ENCODE data around the gene PLEKHG5. TPM values are rescaled to one million over a fixed set of nuclear protein-coding genes. Genes with fewer than 3 reads are reported as not detected.

The PLEKHG5 gene
- total and polyA plus RNA-seq, 2 donors: 5.8 to 9.9 TPM

DNA sequence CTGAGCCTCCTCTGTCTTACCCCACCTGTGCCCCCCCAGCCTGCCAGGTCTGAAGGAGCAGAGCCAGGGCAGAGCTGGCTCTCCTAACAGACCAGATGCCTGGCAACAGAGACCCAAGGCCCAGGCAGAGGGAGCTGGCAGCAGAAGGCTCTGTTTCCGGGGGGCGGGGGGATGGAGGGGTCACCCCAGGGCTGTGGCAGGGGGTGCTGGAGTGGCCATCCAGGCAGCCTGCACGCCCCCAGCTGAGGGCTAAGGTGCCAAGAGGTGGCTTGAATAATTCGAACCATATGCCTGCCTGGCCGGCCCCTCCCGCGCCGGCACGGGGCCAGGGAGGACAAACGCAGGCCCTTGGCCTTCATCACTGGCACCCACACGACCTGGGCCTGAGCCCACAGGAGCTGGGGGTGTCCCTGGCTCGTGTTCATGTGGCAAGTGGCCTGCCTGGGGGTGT, 16.0 kb upstream of the PLEKHG5 start:
- H3K4me1 ChIP-seq (ENCODE audit: insufficient read depth): no peaks in the 10 kb centered on the region
- H3K36me3 ChIP-seq (ENCODE audit: insufficient read depth): no peaks in the 10 kb centered on the region
- WGBS: 62% methylated on average over 12 of the region's 12 CpGs
- no peak for DNase-seq (ENCODE audit: extremely low spot score)
- H3K27ac ChIP-seq (ENCODE audit: low read depth): no peak overlapping the region
- H3K4me3 ChIP-seq (ENCODE audit: low read depth, low read length): no peak overlapping the region

DNA sequence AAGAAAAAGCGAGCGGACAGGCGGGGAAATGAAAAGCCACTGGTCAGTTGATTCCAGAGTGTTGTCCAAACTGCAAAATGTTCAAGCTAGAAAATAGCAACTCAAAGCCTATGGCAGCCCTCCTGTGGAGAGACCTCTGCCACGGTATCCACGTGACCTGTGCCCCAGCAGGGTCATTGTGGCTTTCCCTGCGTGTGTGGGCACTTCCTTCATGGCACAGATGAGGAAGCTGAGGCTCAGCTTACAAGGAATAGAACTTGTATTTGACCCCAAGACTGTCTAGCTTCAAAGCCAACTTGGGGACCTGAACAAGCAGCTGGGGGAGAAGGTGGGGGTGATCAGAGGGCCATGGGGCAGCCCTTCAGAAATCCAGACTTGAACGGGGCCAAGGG, 15.6 kb upstream of the PLEKHG5 start:
- H3K4me3 ChIP-seq (ENCODE audit: low read depth, low read length): no peak overlapping the region
- H3K36me3 ChIP-seq (ENCODE audit: insufficient read depth): no peaks in the 10 kb centered on the region
- DNase-seq (ENCODE audit: extremely low spot score): no peak
- no peak overlapping the region for H3K27ac ChIP-seq (ENCODE audit: low read depth)
- WGBS: 86% methylated on average over 7 of the region's 7 CpGs
- no peaks in the 10 kb centered on the region for H3K4me1 ChIP-seq (ENCODE audit: insufficient read depth)

DNA sequence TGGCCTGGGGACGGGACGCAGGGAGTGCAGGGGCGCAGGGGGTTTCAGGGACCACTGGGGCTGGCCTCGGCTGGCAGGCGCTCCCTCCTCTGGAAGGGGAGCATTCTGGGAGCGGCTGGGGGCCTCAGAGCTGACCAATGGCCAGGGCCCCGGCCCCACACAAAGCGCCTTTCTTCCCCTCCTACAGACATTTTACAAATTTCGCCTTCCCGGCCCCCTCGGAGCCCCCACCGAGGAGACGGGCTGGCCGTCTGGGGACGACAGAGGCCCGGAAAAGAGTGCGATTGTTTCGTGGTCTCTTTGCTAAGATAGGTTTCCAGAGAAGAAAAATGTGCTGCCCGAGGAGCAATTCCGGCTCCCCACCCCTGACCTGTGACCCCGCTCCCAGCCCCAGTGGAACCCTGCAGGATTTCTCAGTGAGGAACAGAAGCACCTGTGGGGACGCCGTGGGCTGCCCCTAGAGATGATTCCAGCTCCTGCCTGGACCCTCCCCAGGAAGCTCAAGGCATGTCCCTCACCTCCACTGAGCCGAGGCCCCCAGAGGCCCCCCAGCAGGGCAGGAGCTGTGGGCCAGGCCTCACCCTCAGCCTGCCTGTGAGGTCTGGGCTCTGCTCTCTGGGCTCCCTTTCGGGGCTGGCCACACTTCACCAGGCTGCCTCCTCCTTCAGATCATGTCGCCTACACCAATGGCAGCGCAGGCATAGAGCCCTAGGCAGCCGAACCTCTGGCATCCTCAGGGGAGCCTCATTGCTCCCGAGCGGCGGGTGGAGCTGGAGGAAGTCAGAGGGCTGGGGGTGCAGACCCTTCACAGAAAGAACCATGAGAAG, 15.0 kb upstream of the PLEKHG5 start:
- no peak overlapping the region for H3K4me3 ChIP-seq (ENCODE audit: low read depth, low read length)
- no peaks in the 10 kb centered on the region for H3K36me3 ChIP-seq (ENCODE audit: insufficient read depth)
- WGBS: 78% methylated on average over 31 of the region's 31 CpGs
- H3K4me1 ChIP-seq (ENCODE audit: insufficient read depth): no peaks in the 10 kb centered on the region
- no peak for DNase-seq (ENCODE audit: extremely low spot score)
- H3K27ac ChIP-seq (ENCODE audit: low read depth): no peak overlapping the region

DNA sequence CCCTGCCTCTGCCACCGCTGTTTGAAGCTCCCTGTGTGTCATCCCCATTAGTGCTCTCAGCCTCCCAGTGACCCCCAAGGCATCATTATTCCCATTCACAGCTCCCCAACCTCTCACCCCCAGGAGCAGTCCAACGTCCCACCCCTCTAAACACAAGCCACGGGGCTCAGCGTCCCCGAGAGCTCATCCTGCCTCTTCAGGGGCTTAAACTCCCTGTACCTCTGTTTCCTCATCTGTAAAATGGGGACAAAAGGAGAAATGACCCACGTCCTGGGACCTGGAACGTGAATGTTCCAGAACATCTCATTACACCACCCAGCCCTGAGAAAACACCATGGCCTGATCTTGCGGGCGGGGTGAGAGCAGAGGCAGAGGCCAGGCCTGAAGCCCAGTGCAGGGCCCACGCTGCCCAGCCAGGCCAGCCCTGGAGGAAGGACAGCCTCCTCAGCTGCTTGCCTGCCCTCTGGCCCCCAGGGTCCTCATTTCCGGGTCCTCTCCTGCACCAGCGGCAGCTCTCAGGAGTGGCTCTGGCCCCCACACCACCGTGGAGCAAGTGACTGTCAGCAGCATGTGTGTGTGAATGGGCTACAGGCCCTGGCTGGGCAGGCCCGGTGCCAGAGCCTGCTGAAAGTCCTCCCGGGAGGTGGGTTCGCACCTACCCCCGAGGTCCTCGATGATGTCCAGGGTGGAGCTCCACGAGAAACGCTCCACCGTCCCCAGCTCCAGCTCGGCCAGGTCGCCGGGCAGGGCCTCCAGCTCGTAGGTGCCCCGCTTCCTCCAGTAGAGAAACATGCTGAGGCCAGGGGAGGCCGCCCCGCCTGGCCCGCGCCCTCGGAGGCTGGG, 14.1 kb upstream of the PLEKHG5 start:
- Histone ChIP-seq H3K36me3 (ENCODE audit: insufficient read depth) (no peaks in the 10 kb centered on the region), H3K4me1 (ENCODE audit: insufficient read depth) (no peaks in the 10 kb centered on the region), H3K27ac (ENCODE audit: low read depth) (no peak overlapping the region), H3K4me3 (ENCODE audit: low read depth, low read length) (no peak overlapping the region)
- 84% methylated on average over 31 of the region's 31 CpGs for WGBS
- DNase-seq (ENCODE audit: extremely low spot score): no peak

DNA sequence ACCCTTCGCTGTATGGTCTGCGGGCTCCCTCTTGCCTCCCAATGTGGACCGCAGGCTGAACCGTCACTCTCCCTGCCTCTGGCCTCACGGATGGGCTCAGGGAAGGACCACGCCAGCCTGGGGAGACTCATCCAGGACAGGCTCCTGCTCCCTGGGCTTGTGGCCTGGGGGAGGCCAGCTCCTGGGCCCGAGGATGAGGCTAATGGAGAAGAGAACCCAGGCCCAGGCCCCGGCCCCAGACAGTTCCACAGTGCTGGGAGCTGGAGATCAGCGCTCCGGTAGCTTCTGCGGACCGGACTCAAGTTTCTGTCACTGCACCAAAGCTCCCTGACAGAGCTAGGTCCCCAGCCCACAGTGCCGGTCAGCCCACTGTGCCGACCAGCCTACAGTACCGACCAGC, 13.4 kb upstream of the PLEKHG5 start:
- no peak for DNase-seq (ENCODE audit: extremely low spot score)
- H3K4me1 ChIP-seq (ENCODE audit: insufficient read depth): no peaks in the 10 kb centered on the region
- WGBS: 93% methylated on average over 15 of the region's 15 CpGs
- no peaks in the 10 kb centered on the region for H3K36me3 ChIP-seq (ENCODE audit: insufficient read depth)
- H3K4me3 ChIP-seq (ENCODE audit: low read depth, low read length): no peak overlapping the region
- no peak overlapping the region for H3K27ac ChIP-seq (ENCODE audit: low read depth)

DNA sequence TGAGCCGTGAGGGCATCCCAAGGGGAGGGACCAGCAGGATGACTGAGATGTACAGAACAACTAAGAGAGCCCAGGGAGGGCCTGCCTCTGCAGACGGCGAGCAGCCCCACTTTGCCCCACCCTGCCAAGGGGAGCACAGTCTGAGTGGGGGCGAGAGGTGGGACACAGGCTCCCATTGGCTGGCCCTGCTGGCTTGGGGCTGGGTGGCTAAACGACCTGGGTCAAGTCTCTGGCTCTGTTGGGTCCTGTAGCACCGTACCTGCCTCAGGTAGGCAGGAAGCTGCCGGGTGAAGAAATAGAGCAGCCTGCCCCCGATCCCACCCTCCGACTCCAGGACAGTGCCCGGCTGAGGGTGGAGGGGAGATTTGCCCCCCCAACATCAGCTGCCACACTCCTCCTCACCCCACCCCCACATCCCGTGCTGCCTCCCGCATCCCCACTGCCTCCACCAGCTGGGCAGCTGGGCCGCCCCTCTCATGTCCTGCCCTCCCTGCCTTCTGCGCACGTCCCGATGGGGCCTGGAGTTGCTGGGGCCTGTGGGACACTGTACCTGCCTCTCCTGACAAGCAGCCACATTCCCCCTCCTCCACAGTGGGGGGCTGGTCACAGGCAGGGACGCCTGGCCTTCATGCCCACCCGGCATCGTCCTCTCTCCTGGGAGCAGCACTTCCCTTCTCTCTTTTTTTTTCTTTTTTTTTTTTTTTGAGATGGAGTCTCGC, 12.6 kb upstream of the PLEKHG5 start:
- 78% methylated on average over 20 of the region's 20 CpGs for WGBS
- no peaks in the 10 kb centered on the region for H3K4me1 ChIP-seq (ENCODE audit: insufficient read depth)
- no peak overlapping the region for H3K4me3 ChIP-seq (ENCODE audit: low read depth, low read length)
- no peak for DNase-seq (ENCODE audit: extremely low spot score)
- no peaks in the 10 kb centered on the region for H3K36me3 ChIP-seq (ENCODE audit: insufficient read depth)
- no peak overlapping the region for H3K27ac ChIP-seq (ENCODE audit: low read depth)

DNA sequence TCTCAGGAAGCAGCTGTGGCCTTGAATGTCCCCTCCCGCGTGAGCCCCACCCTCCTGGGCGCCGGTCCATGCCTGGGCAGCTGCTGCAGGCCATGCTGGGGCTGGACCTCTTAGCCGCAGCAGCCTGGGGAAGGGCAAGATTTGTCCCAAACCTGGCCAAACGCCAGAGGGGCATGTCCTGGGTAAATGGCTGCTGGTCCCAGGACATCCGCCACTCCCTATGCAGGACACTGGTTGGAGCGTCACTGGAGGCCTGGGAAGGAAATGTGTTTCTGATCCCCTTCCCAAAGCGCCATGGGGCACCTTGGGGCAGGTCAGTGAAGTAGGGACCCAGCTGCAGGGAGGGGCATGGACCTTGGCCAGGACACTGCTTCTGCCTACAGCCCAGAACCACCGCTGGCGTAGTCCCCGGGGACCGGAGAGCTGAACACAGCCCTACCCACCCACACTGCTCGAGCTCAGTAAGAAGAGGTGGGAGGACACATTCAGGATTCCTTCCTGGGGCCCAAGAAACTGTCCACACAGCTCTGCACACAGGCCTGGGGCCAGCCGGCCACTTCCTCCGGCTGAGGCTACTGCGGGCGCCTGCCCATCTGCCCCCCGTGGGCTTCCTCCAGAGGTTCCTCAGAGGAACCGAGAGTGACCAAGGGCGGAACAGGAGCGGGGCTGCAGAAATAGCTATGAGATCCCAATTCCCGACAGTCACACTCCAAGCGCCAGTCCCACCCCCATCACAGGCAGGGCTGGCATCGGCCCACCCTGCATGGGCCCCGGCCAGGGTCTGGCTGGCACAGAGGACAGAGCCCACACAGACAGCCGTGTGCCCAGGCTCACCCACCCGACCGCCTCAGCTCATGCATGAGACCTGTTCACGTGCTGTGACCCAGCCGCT, 10.8 kb upstream of the PLEKHG5 start:
- Histone ChIP-seq H3K27ac (ENCODE audit: low read depth) (no peak overlapping the region), H3K36me3 (ENCODE audit: insufficient read depth) (no peaks in the 10 kb centered on the region), H3K4me1 (ENCODE audit: insufficient read depth) (no peaks in the 10 kb centered on the region), H3K4me3 (ENCODE audit: low read depth, low read length) (no peak overlapping the region)
- WGBS: 70% methylated on average over 31 of the region's 31 CpGs
- no peak for DNase-seq (ENCODE audit: extremely low spot score)

DNA sequence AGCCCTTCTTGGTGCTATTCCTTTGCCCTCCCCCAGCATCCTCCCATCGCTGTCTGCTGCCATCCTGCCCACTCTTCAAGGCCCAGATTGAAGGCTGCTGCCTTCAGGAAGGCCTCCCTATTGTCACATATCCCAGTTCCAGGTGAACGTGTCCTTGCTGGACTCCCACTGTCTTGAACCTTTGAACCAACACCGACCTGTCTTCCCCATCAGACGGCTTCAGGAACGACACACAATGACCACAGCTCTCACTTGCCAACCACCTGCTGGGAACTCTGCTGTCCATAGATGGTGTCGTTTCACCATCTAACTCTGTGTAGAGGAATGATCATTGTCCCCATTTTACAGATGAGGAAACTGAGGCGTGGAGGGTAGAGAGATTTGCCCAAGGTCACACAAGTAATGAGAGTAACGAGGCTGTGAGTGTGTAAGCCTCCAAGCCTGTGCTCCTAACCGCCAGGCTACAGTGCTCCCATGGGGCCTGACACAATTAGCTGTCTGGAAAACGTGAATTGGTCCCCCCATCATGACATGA, 9.9 kb upstream of the PLEKHG5 start:
- WGBS: 86% methylated on average over 10 of the region's 10 CpGs
- no peak for DNase-seq (ENCODE audit: extremely low spot score)
- no peaks in the 10 kb centered on the region for H3K4me1 ChIP-seq (ENCODE audit: insufficient read depth)
- H3K27ac ChIP-seq (ENCODE audit: low read depth): no peak overlapping the region
- no peaks in the 10 kb centered on the region for H3K36me3 ChIP-seq (ENCODE audit: insufficient read depth)
- H3K4me3 ChIP-seq (ENCODE audit: low read depth, low read length): no peak overlapping the region

DNA sequence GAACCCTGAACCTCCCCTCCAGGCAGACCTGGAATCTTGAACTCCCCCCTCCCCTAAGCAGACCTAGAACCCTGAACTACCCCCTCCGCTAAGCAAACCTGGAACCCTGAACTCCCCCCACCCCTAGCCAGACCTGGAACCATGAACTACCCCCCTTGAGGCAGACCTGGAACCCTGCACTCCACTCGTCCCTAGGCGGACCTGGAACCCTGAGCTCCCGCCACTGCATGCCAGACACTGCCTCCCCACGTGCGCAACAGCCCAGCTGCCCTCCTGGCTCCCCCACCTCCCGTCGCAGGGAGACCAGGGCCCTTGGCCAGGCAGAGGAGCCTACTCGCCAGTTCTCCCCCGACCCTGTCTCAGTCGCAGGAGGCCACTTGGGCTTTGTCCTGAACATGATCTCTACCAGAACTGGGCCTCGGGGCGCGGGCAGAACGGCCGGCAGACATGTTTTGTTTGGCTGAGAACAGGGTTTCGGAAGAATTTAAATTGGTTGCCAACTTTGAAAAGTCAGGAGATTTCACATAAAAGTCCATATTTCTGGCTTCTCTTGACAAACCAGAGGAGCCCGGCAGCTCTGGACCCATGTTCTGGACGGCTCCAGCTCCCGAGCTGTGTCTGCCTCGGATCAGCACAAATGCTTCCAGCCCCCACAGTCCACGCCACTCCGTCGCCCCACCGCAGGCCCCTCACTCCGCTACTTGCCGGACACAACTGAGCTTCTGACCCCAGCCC, 9.2 kb upstream of the PLEKHG5 start:
- H3K4me1 ChIP-seq (ENCODE audit: insufficient read depth): no peaks in the 10 kb centered on the region
- no peak overlapping the region for H3K4me3 ChIP-seq (ENCODE audit: low read depth, low read length)
- H3K36me3 ChIP-seq (ENCODE audit: insufficient read depth): no peaks in the 10 kb centered on the region
- 80% methylated on average over 27 of the region's 27 CpGs for WGBS
- H3K27ac ChIP-seq (ENCODE audit: low read depth): no peak overlapping the region
- no peak for DNase-seq (ENCODE audit: extremely low spot score)

DNA sequence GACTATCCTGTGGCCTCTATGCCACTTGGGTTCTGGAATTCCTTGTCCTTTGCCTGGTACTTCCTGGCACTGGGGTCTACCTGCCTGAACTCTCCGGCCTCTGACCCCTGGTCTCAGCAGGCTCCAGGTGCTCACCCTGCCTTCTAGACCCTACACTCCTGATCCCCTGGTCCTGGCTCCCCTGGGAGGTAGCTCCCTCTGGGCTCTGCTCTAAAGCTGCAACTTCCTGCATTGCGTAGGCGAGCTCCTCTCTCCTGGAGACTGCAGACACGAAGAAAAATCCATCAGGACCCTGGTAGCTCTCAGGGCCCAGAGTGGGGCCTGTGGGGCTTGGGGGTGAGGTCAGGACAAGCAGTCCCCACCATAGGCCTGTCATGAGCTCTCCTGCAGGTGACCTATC, 7.8 kb upstream of the PLEKHG5 start:
- H3K4me1 ChIP-seq (ENCODE audit: insufficient read depth): no peaks in the 10 kb centered on the region

DNA sequence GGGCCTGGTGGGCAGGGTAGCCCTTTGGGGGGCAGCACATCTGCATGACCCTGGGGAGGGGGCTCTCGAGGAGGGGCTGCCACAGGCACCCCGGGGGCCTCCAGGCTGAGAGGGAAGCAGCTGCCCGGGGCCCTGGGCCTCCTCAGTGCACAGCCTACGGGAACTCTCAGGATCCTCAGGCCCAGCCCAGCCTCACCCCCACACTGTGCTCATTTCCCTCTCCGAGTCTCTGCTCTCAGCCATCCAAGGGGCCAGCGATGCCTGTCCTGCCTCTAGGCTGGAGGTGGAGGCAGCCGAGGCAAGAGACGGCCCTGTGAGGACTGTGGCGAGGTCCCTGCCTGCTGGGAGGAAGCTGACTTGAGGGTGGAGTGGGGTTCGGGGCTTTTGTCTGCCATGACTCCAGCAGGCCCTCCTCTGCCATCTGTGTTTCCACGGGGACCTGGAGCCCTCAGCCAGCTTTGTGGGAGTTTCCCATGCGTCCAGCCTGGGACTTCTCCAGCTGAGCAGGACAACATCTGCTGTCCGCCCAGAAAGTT, 7.2 kb upstream of the PLEKHG5 start:
- no peaks in the 10 kb centered on the region for H3K36me3 ChIP-seq (ENCODE audit: insufficient read depth)
- H3K4me3 ChIP-seq (ENCODE audit: low read depth, low read length): no peak overlapping the region
- 65% methylated on average over 13 of the region's 13 CpGs for WGBS
- no peak for DNase-seq (ENCODE audit: extremely low spot score)
- H3K27ac ChIP-seq (ENCODE audit: low read depth): no peak overlapping the region
- no peaks in the 10 kb centered on the region for H3K4me1 ChIP-seq (ENCODE audit: insufficient read depth)

More for the DNA sequence above, 7.8 kb upstream of the PLEKHG5 start:
- WGBS: 88% methylated on average over 4 of the region's 4 CpGs
- no peaks in the 10 kb centered on the region for H3K36me3 ChIP-seq (ENCODE audit: insufficient read depth)
- H3K27ac ChIP-seq (ENCODE audit: low read depth): no peak overlapping the region
- DNase-seq (ENCODE audit: extremely low spot score): no peak
- H3K4me3 ChIP-seq (ENCODE audit: low read depth, low read length): no peak overlapping the region
